Measurements from ENCODE around the gene KRTAP10-3.

DNA sequence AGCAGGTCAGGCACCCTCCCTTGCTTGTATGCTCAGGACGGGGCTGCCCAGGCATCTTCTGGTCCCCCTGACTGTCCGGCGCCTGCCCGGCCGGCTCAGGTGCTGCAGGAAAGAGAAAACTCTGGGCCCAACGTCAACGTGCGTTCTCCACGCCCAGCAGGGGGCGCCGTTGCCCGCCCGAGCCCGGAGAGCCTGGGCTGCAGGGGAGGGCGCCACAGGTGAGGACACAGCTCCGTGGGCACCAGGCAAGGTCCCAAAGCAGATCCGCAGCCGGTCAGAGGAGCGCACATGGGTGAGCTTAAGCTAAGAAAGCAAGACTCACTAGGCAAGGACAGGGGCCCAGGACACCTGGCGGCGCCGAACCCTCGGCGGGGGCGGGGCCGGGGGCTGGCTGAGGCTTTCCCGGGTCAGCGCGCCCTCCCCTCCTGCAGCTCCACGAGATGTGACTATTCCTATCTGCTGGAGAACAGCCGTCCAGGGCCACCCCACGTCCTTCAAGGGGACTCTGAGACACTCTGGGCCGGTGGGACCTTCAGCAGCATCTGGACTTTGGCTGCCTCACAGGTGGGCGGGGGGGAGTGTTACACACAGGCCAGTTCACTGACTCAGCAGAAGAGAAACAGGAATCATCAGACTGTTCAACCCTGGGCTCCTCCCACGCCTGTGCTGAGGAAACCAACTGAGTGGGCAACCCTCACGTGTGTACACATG, 47.9 kb downstream of the KRTAP10-3 start:
- no peak for TF ChIP-seq EP300 (IDR thresholded peaks at IDR 0.05; ENCODE audit: borderline replicate concordance in 1 of 2, low read depth in 1 of 2, low read length in 1 of 2)
- TF ChIP-seq, protein P1, sequence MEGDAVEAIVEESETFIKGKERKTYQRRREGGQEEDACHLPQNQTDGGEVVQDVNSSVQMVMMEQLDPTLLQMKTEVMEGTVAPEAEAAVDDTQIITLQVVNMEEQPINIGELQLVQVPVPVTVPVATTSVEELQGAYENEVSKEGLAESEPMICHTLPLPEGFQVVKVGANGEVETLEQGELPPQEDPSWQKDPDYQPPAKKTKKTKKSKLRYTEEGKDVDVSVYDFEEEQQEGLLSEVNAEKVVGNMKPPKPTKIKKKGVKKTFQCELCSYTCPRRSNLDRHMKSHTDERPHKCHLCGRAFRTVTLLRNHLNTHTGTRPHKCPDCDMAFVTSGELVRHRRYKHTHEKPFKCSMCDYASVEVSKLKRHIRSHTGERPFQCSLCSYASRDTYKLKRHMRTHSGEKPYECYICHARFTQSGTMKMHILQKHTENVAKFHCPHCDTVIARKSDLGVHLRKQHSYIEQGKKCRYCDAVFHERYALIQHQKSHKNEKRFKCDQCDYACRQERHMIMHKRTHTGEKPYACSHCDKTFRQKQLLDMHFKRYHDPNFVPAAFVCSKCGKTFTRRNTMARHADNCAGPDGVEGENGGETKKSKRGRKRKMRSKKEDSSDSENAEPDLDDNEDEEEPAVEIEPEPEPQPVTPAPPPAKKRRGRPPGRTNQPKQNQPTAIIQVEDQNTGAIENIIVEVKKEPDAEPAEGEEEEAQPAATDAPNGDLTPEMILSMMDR (IDR thresholded peaks at IDR 0.05): peak; percentile 85
- TF ChIP-seq, protein P2, sequence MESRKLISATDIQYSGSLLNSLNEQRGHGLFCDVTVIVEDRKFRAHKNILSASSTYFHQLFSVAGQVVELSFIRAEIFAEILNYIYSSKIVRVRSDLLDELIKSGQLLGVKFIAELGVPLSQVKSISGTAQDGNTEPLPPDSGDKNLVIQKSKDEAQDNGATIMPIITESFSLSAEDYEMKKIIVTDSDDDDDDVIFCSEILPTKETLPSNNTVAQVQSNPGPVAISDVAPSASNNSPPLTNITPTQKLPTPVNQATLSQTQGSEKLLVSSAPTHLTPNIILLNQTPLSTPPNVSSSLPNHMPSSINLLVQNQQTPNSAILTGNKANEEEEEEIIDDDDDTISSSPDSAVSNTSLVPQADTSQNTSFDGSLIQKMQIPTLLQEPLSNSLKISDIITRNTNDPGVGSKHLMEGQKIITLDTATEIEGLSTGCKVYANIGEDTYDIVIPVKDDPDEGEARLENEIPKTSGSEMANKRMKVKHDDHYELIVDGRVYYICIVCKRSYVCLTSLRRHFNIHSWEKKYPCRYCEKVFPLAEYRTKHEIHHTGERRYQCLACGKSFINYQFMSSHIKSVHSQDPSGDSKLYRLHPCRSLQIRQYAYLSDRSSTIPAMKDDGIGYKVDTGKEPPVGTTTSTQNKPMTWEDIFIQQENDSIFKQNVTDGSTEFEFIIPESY (IDR thresholded peaks at IDR 0.05; ENCODE audit: borderline replicate concordance, low read depth): no peak
- no peak for TF ChIP-seq RCOR1 (IDR thresholded peaks at IDR 0.05; ENCODE audit: low read length)
- TF ChIP-seq, protein P3, sequence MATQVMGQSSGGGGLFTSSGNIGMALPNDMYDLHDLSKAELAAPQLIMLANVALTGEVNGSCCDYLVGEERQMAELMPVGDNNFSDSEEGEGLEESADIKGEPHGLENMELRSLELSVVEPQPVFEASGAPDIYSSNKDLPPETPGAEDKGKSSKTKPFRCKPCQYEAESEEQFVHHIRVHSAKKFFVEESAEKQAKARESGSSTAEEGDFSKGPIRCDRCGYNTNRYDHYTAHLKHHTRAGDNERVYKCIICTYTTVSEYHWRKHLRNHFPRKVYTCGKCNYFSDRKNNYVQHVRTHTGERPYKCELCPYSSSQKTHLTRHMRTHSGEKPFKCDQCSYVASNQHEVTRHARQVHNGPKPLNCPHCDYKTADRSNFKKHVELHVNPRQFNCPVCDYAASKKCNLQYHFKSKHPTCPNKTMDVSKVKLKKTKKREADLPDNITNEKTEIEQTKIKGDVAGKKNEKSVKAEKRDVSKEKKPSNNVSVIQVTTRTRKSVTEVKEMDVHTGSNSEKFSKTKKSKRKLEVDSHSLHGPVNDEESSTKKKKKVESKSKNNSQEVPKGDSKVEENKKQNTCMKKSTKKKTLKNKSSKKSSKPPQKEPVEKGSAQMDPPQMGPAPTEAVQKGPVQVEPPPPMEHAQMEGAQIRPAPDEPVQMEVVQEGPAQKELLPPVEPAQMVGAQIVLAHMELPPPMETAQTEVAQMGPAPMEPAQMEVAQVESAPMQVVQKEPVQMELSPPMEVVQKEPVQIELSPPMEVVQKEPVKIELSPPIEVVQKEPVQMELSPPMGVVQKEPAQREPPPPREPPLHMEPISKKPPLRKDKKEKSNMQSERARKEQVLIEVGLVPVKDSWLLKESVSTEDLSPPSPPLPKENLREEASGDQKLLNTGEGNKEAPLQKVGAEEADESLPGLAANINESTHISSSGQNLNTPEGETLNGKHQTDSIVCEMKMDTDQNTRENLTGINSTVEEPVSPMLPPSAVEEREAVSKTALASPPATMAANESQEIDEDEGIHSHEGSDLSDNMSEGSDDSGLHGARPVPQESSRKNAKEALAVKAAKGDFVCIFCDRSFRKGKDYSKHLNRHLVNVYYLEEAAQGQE (IDR thresholded peaks at IDR 0.05; ENCODE audit: low read depth, low read length): no peak
- TF ChIP-seq, protein P4, sequence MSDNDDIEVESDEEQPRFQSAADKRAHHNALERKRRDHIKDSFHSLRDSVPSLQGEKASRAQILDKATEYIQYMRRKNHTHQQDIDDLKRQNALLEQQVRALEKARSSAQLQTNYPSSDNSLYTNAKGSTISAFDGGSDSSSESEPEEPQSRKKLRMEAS (IDR thresholded peaks at IDR 0.05; ENCODE audit: low read depth): no peak
- TF ChIP-seq POLR2AphosphoS5 (IDR thresholded peaks at IDR 0.05; ENCODE audit: low read depth, low read length): no peak

All from SK-N-SH (cell line).